Spinal cord (tissue), 10 donors: ENCODE measurements around the gene PLK5. TPM values are rescaled to one million over a fixed set of nuclear protein-coding genes. Genes with fewer than 3 reads are reported as not detected.
"Not testable (repeated sequence)": the region's sequence is repeated elsewhere in the genome, so short reads cannot be mapped to it uniquely, and the experiment has no call there.

Experiments used
- DNase-seq, 6 donors: peaks; one replicate each; pipeline versions ENCODE4 v3.0.0 to v3.0.0-alpha.2; 2013 to 2015; ENCODE audit warnings: low spot score in 6 of 6, low read depth in 4 of 6
- H3K27ac ChIP-seq: one replicate; pipeline ENCODE4 v1.5.1; 2013; ENCODE audit warnings: low read depth, low read length, control low read depth
- H3K27me3 ChIP-seq: one replicate; pipeline ENCODE4 v1.6.1; 2013; ENCODE audit warnings: low read length; ENCODE audit not compliant: control insufficient read depth, insufficient read depth
- H3K36me3 ChIP-seq: one replicate; pipeline ENCODE4 v1.6.1; 2013; ENCODE audit warnings: low read length; ENCODE audit not compliant: control insufficient read depth, insufficient read depth
- H3K4me1 ChIP-seq: one replicate; pipeline ENCODE4 v1.6.1; 2013; ENCODE audit warnings: low read length; ENCODE audit not compliant: control insufficient read depth, insufficient read depth
- H3K4me3 ChIP-seq: one replicate; pipeline ENCODE4 v1.5.1; 2013; ENCODE audit warnings: low read depth, low read length, control low read depth
- H3K9me3 ChIP-seq: one replicate; pipeline ENCODE4 v1.6.1; 2013; ENCODE audit warnings: low read length; ENCODE audit not compliant: control insufficient read depth, insufficient read depth
- WGBS: methylation state at CpG from one replicate; pipeline ENCODE4 v1.1.5; 2013; ENCODE audit warnings: missing lambda C conversion rate; ENCODE audit not compliant: insufficient coverage; 5-methylcytosine and 5-hydroxymethylcytosine counted together
- polyA plus RNA-seq, 2 donors: library from polyadenylated mRNA; unstranded; fragments of 120-200 nt; gene quantifications; one replicate each; pipeline ENCODE4 v1.2.1, GENCODE V29; 2013; ENCODE audit not compliant: insufficient read length in 2 of 2
- total RNA-seq, 2 donors: library from RNA; depleted of rRNA in 1 of 2; stranded (reverse); fragments of 120-200 nt in 1 of 2; fragments of >200 nt in 1 of 2; gene quantifications; one replicate each; pipeline versions ENCODE4 v1.2.3 to v1.2.4, GENCODE V29; 2013 to 2014
- donor health status: healthy.

PLK5 gene
- total and polyA plus RNA-seq, 4 donors = 0.59 to 5.9 (median 2.4) TPM

DNA sequence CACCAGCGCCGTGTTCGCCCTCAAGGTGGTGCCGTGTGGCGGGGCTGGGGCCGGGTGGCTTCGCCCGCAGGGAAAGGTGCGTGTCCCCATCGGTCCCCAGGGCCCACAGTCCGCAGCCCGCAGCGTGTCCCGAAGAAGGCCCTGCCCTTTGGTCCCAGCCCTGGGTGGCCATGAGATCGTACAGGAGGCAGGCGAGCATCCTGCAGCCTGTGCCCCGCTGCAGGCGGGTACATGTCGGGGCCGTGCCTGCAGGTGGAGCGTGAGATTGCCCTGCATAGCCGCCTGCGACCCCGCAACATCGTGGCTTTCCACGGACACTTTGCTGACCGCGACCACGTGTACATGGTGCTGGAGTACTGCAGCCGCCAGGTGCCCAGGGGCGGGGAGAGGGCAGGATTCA, 1.5 kb downstream of the PLK5 start:
- no peak overlapping the region for H3K4me3 ChIP-seq
- 66% methylated on average over 31 of the region's 31 CpGs for WGBS
- H3K36me3 ChIP-seq = peaks cover 42% of the 10 kb centered on the region
- H3K9me3 ChIP-seq = no peaks in the 10 kb centered on the region
- peaks cover 29% of the 10 kb centered on the region for H3K4me1 ChIP-seq
- H3K27me3 ChIP-seq = peaks cover 20% of the 10 kb centered on the region
- no peak overlapping the region for H3K27ac ChIP-seq
- DNase-seq = no peak

DNA sequence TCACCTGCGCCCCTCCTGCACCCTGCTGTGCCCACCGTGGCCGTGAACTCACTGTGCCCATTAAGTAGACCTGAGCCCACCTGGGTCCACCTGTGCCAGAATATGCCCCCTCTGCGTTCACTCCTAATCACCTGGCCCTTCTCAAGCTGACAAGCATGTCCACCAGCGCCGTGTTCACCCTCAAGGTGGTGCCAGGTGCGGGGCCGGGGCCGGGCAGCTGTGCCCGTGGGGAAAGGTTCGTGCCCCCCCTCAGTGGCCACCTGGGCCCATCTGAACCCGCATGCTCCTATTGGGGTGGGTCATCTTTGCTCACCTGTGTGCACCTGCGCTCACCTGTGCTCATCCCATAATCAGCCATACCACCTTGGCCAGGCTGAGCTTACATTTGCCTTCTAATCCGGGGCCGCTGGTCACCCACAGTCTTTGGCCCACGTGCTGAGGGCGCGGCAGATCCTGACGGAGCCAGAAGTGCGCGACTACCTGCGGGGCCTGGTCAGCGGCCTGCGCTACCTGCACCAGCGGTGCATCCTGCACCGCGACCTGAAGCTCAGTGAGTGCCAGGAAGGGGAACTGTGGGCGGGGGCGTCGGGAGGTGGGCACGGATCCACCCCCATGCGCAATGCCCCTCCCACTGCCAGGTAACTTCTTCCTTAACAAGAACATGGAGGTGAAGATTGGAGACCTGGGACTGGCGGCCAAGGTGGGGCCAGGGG, 2.3 kb downstream of the PLK5 start:
- Histone ChIP-seq H3K27me3 (peaks cover 20% of the 10 kb centered on the region), H3K27ac (no peak overlapping the region), H3K9me3 (no peaks in the 10 kb centered on the region), H3K4me3 (no peak overlapping the region), H3K36me3 (peaks cover 43% of the 10 kb centered on the region), H3K4me1 (peaks cover 29% of the 10 kb centered on the region)
- WGBS = 80% methylated on average over 32 of the region's 33 CpGs
- no peak for DNase-seq

DNA sequence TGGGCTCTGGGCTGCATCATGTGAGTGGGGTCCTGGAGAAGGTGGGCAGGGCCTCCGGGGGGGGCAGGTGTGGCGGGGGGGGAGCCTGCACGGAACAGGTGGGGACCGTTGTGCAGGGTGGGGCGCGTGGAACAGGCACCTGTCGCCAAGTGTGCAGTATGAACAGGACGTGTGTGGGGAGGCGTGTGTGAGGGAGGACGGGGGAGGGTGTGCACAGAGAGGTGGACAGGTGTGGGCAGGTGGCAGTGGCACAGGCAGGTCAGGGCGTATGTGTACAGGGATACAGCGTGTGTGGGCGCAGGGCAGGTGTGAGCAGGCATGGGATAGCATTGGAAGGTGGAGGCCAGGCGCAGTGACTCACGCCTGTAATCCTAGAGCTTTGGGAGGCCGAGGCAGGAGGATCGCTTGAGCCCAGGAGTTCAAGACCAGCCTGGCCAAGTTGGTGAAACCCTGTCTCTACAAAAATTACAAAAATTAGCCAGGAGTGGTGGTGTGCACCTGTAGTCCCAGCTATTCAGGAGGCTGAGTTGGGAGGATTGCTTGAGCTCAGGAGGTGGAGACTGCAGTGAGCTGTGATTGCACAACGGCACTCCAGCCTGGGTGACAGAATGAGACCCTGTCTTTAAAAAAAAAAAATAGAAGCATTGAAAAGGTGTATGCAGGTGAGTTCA, 3.2 kb downstream of the PLK5 start:
- Histone ChIP-seq H3K27me3 (peaks cover 20% of the 10 kb centered on the region), H3K4me3 (no peak overlapping the region), H3K27ac (no peak overlapping the region), H3K36me3 (peaks cover 46% of the 10 kb centered on the region), H3K4me1 (peaks cover 20% of the 10 kb centered on the region), H3K9me3 (no peaks in the 10 kb centered on the region)
- DNase-seq = no peak
- 78% methylated on average over 18 of the region's 18 CpGs for WGBS

DNA sequence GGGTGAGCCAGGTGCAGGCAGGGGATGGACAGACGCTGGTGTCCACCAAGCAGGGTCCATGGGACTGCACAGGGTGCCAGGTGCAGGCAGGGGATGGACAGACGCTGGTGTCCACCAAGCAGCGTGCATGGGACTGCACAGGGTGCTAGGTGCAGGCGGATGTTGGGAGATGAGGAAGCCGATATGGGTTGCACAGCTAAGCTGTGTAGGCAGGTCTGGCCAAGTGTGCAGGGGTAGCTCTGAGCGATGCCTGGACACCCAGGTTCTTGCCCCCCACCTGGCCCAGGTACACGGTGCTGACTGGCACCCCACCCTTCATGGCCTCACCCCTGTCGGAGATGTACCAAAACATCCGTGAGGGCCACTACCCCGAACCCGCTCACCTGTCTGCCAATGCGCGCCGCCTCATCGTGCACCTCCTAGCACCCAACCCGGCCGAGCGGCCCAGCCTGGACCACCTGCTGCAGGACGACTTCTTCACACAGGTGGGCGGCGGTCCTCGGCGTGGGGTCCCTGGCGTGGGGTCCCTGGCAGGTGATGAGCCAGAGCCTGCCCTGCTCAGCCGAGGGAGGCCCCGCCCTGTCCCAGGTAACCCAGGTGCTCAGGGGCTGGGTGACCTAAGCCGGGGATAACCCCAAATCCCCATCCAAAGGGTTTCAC, 3.9 kb downstream of the PLK5 start:
- H3K4me3 ChIP-seq = no peak overlapping the region
- no peak for DNase-seq
- peaks cover 18% of the 10 kb centered on the region for H3K27me3 ChIP-seq
- H3K27ac ChIP-seq = no peak overlapping the region
- H3K4me1 ChIP-seq = peaks cover 15% of the 10 kb centered on the region
- WGBS = 82% methylated on average over 27 of the region's 27 CpGs
- H3K9me3 ChIP-seq = no peaks in the 10 kb centered on the region
- H3K36me3 ChIP-seq = peaks cover 46% of the 10 kb centered on the region

DNA sequence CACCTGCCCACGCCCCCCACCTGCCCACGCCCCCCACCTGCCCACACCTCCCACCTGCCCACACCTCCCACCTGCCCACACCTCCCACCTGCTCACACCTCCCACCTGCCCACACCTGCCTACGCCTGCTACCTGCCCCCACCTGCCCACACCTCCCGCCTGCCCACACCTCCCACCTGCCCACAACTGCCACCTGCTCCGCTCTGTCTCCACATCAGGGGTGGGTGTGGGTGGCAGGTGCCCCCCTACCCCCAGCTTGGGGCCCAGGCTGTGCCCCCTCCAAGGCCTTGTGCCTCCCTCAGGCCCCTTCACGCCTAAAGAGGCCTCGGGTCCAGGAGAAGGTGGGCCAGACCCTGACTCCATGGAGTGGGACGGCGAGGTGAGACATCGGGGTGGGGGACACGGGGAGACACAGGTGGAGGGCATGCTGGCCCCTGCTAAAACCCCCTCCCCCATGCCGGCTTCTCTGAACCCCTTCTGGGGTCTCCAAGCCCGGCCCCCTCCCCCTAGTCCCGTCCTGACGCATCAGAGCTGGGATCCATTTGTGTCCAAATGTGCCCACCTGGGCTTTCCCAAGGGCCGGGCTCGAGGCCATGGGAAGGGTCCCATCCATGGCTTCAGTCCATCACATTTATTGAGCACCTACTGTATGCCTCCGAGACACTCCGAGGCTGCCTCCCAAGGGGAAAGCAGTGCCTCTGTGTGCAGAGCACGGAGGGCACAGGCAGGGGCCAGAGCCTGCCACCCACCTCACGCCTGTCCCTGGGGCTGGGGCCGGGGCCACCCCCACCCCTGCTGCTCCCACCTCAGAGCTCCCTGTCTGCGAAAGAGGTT, 4.9 kb downstream of the PLK5 start:
- Histone ChIP-seq H3K4me1 (peaks cover 10% of the 10 kb centered on the region), H3K4me3 (no peak overlapping the region), H3K36me3 (peaks cover 53% of the 10 kb centered on the region), H3K9me3 (no peaks in the 10 kb centered on the region), H3K27me3 (peaks cover 11% of the 10 kb centered on the region), H3K27ac (no peak overlapping the region)
- no peak for DNase-seq
- WGBS = 84% methylated on average over 19 of the region's 23 CpGs

DNA sequence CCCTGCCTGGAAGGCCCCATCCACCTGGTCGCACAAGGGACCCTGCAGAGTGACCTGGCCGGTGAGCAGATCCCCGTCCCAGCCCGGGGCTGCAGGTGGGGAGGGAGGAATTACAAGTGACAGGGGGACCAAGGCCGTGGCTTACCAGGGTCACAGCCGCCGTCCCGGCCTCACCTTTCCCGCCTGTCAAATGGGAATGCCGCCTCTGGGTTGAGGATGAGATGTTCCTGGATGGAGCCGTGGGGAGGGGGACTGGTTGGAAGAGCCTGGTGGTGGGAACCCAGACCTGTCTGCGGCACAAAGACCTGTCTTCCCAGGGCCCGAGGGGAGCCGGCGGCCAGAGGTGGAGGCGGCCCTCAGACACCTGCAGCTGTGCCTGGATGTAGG, 5.5 kb downstream of the PLK5 start:
- no peak overlapping the region for H3K27ac ChIP-seq
- DNase-seq = no peak
- peaks cover 7% of the 10 kb centered on the region for H3K4me1 ChIP-seq
- H3K27me3 ChIP-seq = peaks cover 10% of the 10 kb centered on the region
- WGBS = 82% methylated on average over 13 of the region's 16 CpGs
- no peak overlapping the region for H3K4me3 ChIP-seq
- H3K36me3 ChIP-seq = peaks cover 54% of the 10 kb centered on the region
- H3K9me3 ChIP-seq = no peaks in the 10 kb centered on the region

DNA sequence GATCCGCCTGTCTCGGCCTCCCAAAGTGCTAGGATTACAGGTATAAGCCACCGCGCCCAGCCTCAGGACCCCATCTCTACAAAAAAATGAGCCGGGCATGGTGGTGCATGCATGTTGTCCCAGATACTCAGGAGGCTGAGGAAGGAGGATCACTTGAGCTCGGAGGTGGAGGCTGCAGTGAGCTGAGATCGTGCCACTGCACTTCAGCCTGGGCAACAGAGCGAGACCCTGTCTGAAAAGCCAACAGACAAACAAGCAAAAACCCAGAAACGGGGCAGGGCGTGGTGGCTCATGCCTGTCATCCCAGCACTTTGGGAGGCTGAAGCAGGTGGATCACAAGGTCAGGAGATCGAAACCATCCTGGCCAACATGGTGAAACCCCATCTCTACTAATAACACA, 7.0 kb downstream of the PLK5 start:
- H3K9me3 ChIP-seq, H3K4me3 ChIP-seq, H3K4me1 ChIP-seq, H3K27me3 ChIP-seq, H3K27ac ChIP-seq, DNase-seq: not testable (repeated sequence)
- peaks cover 55% of the 10 kb centered on the region for H3K36me3 ChIP-seq
- 97% methylated on average over 8 of the region's 11 CpGs for WGBS

DNA sequence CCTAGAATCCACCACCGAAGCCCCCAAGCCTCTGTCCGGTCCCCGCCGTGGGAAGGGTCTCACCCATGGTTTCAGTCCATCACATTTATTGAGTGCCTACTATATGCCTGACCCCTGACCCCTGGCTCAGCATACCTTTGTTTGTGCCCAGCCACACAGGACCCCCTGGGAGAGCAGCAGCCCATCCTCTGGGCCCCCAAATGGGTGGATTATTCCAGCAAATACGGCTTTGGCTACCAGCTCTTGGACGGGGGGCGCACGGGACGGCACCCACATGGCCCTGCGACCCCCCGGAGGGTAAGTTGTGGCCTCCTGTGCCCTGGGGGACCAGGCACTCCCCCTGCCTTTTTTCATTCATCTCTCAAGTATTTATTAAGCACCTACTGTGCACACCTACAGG, 7.7 kb downstream of the PLK5 start:
- Histone ChIP-seq H3K27me3 (no peaks in the 10 kb centered on the region), H3K27ac (no peak overlapping the region), H3K9me3 (no peaks in the 10 kb centered on the region), H3K4me3 (no peak overlapping the region), H3K4me1 (no peaks in the 10 kb centered on the region), H3K36me3 (peaks cover 48% of the 10 kb centered on the region)
- 82% methylated on average over 11 of the region's 11 CpGs for WGBS
- no peak for DNase-seq

DNA sequence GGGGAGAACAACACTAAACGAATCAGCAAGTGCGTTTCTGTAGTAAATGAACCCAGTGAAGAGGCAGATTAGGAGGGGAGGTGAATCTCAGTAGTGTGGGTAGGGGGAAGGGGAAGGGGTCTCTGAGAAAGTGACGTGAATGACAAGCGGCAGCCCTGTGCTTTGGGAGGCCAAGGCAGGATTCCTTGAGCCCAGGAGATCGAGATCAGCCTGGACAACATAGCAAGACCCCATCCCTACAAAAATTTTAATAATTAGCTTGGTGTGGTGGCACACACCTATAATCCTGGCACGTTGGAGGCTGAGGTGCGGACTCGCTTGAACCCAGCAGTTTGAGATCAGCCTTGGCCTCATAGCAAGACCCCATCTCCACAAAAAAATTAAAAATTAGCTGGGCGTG, 8.1 kb downstream of the PLK5 start:
- Histone ChIP-seq H3K4me1 (no peaks in the 10 kb centered on the region), H3K4me3 (no peak overlapping the region), H3K27me3 (no peaks in the 10 kb centered on the region), H3K9me3 (no peaks in the 10 kb centered on the region), H3K36me3 (peaks cover 44% of the 10 kb centered on the region), H3K27ac (no peak overlapping the region)
- WGBS = 80% methylated on average over 4 of the region's 9 CpGs
- no peak for DNase-seq
